NK-92 (cell line): Measurements from ENCODE around the gene PXDN.

ENCODE experiments used
- DNase-seq: peaks from one replicate; lab custom pipeline; 2025; ENCODE audit not compliant: unreplicated experiment; lab: John Stamatoyannopoulos, UW

PXDN gene

GRCh38 chr2:1665761-1666505 is 78.4 kb downstream of the PXDN start:
- no peak for DNase-seq

- DNase-seq, result no peak
These were observed 79.6 kb downstream of the PXDN start for GRCh38 chr2:1664698-1665097.

- DNase-seq, result no peak
These were observed 80.2 kb downstream of the PXDN start for GRCh38 chr2:1664076-1664605.

GRCh38 chr2:1663621-1664020 is 80.7 kb downstream of the PXDN start:
- no peak for DNase-seq

- no peak for DNase-seq
These were observed 81.6 kb downstream of the PXDN start for GRCh38 chr2:1662606-1663180.

GRCh38 chr2:1661891-1662605 is 82.3 kb downstream of the PXDN start:
- no peak for DNase-seq

- DNase-seq, result no peak
These were observed 83.4 kb downstream of the PXDN start for GRCh38 chr2:1660656-1661640.

GRCh38 chr2:1659951-1660565 is 84.3 kb downstream of the PXDN start:
- DNase-seq, result no peak

GRCh38 chr2:1658394-1659151 is 85.7 kb downstream of the PXDN start:
- DNase-seq, result no peak

GRCh38 chr2:1656961-1657841 is 87.1 kb downstream of the PXDN start:
- DNase-seq, result no peak

- no peak for DNase-seq
These were observed 87.9 kb downstream of the PXDN start for GRCh38 chr2:1656326-1656960.

GRCh38 chr2:1655461-1655860 is 88.9 kb downstream of the PXDN start:
- no peak for DNase-seq

GRCh38 chr2:1654696-1655374 is 89.5 kb downstream of the PXDN start:
- no peak for DNase-seq

GRCh38 chr2:1653956-1654695 is 90.2 kb downstream of the PXDN start:
- no peak for DNase-seq

- DNase-seq, result no peak
These were observed 92.1 kb downstream of the PXDN start for GRCh38 chr2:1652034-1652790.
